Colon (tissue), 2 donors: ENCODE results near the gene ZBTB45.

Experiments used
- FAIRE-seq: peaks from 2 replicates; lab custom pipeline; 2012; peaks lifted over from hg19 to GRCh38; lab: Jason Lieb, UNC
- donor health status: control.
- donor health status: control.

ZBTB45 gene

DNA sequence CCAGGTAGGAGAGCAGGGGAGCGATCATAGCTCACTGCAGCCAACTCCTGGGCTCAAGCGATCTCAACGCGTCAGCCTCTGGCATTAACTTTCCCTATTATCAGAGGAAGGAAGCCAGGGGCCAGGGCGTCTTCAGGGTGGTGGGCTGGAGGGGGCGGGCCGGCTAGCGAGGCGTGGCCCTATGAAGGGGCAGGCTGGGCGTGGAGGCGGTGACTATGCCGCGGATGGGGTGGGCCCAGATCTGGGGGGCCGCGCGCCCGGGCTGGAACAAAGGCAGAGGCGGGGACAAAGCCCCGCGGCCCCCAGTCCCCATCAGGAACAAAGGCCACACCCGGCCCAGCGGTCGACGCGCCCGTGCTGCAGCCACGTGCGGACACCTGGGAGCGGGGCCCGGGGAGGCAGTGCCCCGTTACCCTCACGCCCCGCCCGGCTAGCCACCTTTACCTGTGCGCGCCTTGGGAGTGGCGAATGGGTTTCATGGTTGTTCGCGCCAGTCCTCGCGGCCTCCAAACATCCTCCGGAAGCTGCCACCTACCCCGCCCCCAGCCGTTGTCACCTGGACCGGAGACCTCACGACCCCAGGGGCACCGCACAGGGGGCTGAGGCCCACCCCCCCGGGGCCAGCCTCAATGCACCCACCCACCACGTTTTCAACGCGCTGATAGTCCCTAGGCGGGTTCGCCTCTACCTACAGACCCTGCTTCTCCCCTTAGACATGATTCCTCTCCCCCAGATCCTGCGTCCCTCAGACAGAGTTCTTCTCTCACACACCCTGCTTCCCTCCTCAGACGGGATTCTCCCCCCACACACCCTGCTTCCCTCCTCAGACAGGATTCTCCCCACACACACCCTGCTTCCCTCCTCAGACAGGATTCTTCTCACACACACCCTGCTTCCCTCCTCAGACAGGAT, 18.9 kb upstream of the ZBTB45 start:
- no peak for FAIRE-seq

DNA sequence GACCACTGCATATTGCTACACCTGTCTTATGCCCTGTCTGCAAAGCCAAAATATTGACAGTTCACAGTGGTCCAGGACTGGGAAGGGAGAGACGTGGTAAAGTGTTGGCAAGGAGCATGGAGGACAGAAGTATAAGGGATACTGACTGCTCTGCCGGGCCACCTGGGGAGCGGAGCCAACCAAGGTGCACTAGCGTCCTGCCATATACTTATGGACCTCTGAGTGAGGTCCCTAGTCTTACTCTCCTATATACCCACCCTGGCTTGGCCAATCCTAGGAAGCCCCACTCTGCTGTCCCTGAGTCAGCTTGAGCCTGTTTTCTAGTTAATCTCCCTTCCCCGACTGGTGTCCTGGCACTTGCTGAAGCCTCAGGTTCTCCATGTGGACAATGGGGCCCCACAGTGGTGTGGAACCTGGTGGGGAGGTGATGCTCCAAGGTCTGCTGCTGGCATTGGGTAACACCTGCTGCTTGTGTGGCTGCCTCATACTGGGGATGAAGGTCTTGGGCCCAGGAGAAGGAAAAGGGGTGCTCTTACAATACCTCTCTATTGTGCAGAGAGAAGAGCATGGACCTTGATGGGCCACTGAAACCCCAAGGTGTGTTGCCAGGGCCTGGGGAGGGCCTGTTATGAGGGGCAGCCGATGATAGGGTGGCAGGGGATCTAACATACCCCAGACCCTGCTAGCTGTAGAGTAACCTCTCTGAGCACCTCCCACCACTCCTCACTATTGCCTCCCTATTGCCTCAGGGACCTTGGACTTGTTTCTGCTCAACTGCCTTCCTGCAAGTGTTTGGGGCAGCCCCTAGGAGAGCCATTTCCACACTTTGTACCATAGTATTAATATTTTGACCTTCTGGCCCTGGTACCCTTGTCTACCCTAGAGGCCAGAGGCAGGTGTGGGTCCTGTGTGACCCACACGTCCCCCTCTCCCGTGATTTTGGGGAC, 17.5 kb upstream of the ZBTB45 start:
- no peak for FAIRE-seq

DNA sequence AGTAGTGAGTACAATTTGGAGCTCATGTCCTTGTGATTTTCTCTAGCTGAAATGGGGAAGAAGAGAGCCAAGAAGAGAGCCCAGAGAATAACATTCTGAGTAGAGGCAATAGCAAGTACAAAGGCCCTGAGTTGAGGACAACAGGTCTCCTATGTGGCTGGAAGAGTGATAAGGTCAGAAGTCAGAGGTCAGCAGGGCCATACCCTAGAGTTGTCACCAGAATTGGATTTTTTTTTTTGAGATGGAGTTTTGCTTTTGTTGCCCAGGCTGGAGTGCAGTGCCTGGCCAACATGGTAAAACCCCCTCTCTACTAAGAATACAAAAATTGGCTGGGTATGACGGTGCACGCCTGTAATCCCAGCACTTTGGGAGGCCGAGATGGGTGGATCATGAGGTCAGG, 16.2 kb upstream of the ZBTB45 start:
- FAIRE-seq, result no peak

DNA sequence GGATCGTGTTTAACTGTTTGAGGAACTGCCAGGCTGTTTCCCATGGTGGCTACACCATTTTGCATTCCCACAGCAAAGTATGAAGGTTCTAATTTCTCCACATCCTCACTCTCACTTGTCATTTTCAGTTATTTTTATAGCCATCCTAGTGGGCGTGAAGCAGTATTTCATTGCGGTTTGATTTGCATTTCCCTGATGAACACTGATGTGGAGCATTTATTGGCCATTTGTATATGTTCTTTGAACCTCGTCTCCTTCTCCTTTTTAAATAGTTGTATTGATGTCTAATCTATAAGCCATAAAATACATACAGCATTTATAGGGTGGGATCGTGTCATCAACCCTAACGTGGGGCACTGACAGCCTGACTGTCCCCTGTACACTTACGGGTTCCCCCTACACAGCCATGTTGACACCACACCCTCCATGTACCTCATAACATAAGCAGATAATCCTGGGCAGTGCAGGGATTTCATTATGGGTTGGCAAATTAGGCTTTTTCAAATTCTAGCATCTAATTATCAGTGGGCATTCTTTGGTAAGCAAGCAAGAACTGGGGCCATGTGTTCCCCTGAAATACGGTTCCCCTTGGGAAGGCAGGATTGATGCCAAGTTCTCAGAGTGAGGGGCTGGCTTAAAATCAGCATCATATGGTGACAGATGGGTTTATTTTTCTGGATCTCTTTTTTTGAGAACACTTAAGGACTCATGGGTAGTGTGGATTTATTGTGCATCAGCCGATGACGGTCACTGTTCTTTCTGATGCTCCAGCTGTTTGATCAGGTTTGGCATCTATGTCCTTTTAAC, 11.6 kb upstream of the ZBTB45 start:
- no peak for FAIRE-seq

DNA sequence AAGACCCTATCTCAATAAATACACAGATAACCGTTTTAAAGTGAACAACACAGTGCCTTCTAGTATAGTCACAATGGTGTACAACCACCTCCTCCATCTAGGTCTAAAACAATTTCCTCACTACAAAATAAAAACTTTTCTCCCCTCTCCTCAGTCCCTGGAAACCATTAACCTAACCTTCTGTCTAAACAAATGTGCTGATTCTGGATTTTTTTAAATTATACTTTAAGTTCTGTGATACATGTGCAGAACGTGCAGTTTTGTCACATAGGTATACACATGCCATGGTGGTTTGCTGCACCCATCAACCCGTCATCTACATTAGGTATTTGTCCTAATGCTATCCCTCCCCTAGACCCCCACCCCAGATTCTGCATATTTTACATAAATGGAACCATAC, 9.8 kb upstream of the ZBTB45 start:
- no peak for FAIRE-seq

DNA sequence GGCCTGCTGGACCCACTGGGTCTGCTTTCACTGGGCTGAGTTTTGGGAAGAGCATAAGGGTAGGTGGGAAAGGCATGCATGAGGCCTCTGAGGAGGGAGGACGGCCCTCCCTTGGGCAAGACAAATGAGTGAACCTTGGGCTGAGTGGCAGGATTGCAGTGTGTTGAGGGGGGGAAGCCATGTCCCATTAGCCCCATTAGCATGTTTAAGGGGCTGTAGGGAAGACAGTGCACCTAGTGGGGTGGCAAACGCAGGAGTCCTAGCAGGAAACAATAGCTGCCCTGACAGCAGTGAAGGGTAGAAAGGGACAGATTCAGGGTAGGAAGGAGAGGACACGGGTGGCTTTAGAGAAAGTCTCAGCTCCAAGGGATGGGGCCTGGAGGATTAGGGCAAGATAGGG, 3.1 kb upstream of the ZBTB45 start:
- FAIRE-seq, result no peak

DNA sequence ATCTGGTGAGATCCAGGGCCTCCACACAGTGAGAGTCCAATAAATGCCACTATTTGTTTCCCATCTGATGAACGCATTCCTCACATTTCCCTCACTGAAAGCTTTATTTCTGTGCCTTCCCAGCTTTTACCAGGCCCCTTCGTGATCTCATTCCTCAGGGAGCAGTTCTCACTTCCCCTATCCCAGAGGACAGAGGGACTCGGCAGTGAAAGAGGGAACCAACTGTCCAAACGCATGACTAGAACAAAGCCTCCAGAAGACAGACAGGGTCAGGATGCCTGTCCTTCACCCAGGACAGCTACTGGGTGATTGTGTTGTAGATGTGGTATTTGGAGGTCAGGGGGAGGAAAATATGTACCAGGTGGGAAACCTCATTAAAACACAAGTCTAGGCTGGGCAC, 2.0 kb upstream of the ZBTB45 start:
- FAIRE-seq, result no peak

DNA sequence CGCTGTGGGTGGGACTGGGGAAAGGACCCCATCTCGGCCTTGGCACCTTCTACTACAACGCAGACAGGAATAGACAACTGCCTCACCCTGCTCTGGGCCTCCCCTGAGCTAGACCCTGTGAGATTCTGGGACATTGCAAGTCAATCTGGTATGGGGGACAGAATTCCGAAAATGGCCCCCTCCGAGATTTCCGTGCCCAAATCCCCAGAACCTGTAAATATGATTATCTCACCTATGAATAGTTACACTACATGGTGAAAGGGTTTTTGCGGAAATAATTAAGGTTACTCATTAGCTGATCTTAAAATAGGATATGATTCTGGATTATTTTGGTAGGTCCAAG, 618 bp upstream of the ZBTB45 start:
- no peak for FAIRE-seq

DNA sequence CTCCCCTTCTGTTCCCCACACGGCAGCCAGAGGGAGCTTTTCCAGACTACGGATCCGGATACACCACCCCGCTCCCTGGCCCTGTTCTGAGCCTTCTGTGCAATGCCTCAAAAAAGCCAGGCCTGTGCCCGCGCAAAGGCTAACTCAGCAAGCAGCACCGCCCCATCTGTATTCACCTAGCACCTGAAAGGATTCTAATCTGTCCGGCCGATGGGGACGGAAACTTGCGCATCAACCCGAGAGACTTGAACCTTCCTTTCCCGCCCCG, 589 bp downstream of the ZBTB45 start:
- FAIRE-seq, result no peak

DNA sequence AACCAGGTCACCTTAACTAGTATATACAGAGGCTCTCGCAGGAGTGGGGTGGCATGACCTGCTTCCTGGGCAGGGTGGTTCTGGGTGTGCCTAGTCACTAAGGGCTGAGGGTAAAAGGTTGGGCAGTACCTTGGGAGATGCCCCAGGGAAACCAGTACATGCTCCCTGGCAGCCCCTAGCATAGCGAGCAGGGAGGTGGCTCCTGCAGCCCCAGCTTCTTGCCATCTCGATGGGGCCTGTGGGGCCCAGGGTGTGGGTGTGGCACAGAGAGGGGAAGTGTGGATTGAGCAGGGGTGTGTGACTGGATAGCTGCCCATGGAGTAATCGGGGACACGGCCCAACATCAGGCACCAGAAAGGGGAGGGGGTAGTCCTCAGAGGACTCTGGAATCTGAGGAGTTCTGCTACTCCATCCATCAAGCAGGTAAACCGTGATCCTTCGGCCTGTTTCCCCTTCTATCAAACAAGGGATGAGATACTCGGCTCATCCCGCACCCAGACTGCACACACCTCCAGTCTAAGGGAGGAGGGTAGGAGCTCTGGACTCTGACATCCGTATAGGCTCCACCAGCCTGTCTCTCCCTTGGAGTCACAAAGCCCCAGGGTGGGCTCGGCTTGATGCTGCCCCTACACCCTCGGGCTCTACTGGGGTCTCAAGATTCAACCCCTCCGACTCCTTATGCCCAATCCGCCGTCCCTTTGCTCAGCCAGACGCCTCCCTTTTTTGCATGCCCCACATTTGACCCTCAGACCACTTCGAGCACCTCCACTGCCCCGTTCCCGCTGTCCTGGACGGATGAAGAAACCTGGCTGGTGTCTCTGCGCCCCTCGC, 1.1 kb downstream of the ZBTB45 start:
- FAIRE-seq, result no peak

DNA sequence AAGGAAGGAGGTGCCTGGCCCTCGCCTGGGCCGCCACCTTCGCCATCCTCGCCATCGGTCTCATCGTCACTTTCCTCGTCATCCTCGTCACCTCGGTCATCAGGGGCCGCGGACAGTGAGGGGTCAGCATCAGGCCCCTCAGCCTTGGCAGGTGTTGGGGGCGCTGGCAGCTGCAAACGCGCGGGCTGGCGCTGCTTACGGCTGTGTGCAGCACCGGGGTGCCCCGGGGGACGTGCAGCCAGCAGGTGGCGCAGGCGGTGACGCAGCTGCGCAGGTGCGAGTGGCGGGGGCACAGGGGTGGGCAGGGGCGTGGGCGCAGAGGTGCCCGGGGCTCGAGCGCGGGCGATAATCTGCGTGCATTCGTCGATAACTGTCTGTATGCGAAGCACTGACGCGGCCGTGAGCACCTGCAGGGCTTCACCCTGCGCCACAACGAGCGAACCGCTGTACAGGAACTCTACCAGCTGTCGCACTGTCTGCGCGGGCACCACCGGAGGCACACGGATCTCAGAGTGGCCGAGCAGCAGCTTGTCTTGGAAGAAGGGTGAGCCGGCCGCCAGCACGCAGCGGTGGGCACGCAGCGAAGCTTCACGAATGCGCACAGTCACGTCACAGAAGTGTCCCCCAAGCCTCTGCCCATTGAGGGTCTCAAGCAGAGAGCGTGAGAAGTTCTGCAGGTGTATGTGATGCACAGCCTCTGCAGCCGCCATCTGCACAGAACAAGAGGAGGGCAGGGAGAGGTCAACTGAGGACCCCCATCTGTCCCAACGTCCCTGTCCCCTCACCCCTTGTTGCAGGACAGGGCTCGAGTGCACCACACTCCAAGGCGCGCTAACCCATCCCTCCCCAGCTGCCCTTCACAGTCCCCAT, 2.4 kb downstream of the ZBTB45 start:
- no peak for FAIRE-seq

DNA sequence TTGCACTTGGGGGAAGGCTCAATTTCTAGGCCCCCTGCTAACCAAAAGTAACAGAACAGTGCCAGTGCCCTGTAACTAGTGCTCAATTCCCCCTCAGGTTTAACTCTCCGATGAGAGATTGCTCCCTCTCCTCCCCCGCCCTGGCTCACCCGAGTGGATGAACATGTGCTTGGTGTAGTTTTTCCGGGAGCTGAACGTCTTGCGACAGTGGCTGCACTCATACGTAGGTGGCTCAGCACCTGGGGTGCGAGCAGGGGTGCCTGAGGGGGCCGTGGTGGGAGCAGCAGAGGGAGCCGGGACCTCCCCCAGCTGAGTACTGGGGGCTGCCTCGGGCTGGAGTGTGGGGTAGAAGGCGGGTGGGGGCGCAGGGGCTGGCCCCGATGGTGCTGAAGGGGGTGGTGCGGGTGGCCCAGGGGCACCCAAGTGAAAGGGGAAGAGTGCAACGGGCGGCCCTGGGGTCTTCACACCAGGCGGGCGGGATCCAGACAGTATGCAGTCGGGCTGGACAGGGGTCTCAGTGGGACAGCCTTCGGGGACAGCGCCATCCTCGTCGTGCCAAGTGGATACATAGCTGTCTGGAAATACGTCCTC, 3.3 kb downstream of the ZBTB45 start:
- no peak for FAIRE-seq

DNA sequence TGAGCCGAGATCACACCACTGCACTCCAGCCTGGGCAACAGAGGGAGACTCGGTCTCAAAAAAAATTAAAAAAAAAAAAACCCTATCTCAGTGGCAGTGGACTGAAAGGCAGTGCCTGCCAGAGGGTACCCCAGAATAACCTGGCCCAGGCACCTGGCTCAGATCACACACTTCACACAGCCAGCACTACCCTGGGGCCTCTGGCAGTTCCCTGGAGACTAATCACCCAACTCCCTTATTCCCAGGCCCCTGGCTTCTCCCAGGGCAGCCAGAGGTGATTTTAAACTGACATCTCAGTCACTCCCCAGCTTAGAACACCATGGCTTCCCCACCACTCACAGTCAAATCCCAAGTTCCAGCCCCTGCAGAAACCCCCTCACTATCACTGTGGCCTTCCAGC, 4.4 kb downstream of the ZBTB45 start:
- FAIRE-seq, result no peak

DNA sequence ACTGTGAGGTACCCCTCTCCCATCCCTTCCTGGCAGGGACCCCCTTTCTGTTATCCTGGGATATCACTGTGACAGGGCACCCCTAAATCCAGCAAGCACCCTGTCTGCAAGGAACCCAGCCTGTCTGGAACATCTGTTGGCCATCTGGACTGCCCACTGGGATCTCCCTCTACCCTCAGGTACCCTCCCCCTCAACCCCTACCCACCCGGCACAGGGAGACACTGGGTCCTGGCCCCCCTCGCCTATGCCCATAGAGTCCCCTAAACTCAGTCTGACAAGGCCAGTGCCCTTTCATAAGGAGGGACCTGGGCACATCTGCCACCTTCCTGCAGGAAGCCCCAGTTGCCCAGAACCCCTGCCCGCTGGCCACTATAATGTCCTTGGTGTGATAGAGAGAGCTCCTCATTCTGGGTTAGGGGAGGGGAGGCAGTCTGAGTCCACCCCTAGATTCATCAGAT, 5.0 kb downstream of the ZBTB45 start:
- FAIRE-seq, result no peak

DNA sequence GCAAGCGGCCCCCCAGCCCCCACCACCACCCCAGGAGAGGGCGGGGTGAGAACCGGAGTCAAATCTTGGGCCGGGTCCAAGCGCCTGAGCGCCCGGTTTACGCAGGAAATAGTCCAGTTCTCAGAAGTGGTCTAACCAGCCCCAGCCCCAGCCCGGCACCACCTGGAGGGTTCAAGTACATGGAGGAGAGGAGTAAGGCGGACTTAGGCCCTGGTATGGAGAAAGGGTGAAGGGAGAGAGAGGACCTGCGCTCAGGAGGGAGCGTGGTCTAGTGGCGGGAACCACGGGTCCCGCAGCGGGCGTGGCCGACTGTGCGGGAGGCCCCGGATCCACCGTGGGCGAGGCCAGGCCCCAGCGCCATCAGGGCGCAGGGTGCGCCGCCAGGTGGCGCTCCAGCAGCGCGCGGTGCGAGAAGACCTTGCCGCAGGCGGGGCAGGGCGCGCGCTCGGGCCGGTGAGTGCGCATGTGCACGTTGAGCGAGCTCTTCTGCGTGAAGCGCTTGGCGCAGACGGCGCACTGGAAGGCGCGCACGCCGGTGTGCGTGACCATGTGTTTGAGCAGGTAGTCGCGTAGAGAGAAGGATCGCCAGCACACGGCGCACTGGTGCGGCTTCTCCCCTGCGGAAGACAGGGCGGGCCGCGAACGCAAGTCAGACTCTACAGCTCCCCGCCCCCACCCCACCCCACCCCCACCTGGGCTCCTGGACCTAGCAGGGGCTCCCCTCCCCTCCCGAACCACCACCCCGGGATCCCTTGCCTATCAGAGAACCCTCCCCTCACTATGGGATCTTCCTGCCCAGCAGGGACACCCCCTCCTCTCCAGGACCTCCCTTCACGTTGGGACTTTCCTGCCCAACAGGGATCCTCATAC, 5.7 kb downstream of the ZBTB45 start:
- no peak for FAIRE-seq

DNA sequence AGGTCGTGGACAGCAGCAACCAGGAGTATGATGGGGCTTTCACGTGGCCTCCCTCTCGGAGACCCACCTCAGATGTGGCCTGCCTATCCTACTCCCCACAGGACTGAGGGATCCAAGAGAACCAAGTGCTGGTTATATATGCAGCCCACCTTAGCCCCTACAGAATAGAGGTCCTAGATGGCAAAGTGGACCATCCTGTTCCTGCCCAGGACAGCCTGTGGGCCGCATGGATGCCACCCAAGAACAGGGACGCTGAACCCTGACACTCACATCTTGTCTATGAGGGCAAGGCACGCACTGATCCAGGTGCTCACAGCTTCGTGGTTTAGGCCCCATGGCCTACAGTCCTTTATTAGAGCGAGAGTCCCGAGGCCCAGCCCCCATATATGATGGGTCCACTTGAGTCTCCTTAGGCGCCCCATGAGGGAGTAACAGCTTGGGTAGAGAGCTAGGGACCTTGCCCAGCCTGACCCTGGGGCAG, 6.4 kb downstream of the ZBTB45 start:
- FAIRE-seq, result no peak

DNA sequence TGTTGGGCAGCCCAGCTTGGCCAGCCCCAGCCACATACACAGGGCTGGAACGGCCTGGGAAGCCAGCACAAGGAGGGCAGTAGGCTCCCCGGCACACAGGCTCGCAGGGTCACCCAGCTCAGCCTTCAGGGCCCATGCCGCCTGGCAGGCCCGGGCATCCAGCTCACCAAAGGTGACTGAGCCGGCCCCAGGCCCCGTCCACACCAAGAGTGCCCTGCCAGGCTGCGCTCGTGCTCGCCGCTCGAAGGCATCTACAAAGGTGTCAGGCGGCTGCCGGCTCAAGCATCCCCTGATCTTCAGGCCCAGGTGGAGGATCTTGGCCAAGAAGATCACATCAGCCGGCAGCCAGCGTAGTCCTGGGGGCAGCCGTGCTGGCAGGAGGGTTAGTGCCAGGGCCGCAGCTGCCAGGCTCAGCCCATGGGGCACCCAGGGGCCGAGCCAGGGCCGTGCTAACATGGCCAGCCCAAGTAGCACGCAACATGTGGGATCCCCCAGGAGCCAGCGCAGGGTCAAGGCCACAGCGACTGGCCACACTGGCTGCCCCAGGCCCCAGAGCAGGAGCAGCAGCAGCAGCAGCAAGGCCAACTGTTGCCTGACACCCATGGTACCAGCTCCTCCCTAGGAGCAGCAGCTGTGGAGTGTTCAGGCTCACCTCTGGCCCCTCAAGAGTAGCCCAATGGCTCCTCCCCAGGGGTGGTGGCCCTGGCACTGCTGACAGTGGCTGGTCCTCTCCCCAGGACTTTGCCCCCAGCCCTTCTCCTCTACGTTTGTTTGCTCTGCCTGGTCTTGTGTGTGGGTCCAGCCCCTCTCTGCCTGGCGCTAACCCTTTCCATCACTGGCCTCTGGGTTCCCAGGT, 8.0 kb downstream of the ZBTB45 start, which contains the start of gene SLC27A5:
Gene SLC27A5, minus strand, starts transcription at position 640 of the 856 bp plus-strand sequence. Its CDS starts 37 bp downstream, at position 603.
- FAIRE-seq, result no peak
